HepG2 (cell line): Measurements from ENCODE around the gene USF2. TPM values are rescaled to one million over a fixed set of nuclear protein-coding genes. Genes with fewer than 3 reads are reported as not detected.

ENCODE experiments used
- HNRNPH1 ChIP-seq: fragments of 200-400 bp; formaldehyde crosslinking; optimal IDR thresholded peaks from 2 replicates; pipeline ENCODE3; 2017; ENCODE audit warnings: mild to moderate bottlenecking, low read depth, low read length
- KAT2B ChIP-seq: fragments of 150-350 bp; IDR thresholded peaks from 2 replicates; pipeline ENCODE4 v1.6.1; 2014; ENCODE audit warnings: low read depth, low read length, borderline replicate concordance
- NFE2 ChIP-seq: sonication (generic); formaldehyde crosslinking; IDR thresholded peaks from 2 replicates; pipeline ENCODE4 v1.4.0; 2020; ENCODE audit warnings: missing genetic modification reagents
- PHB2 ChIP-seq: fragments of 450-650 bp; IDR thresholded peaks from 2 replicates; pipeline ENCODE4 v1.6.1; 2018; ENCODE audit not compliant: partially characterized antibody
- PHF5A ChIP-seq: IDR thresholded peaks from one replicate; pipeline ENCODE4 v1.6.1; 2018; ENCODE audit warnings: low read depth, missing genetic modification reagents; ENCODE audit not compliant: unreplicated experiment
- PPARG ChIP-seq: conservative IDR thresholded peaks from 2 replicates; pipeline ENCODE4 v1.6.1; 2016; ENCODE audit warnings: missing biosample characterization, missing genetic modification reagents
- RARA ChIP-seq: IDR thresholded peaks from 2 replicates; pipeline ENCODE4 v1.6.1; 2016; ENCODE audit warnings: missing genetic modification reagents, missing compliant biosample characterization
- RBAK ChIP-seq: sonication (generic); formaldehyde crosslinking; IDR thresholded peaks from 2 replicates; pipeline ENCODE4 v1.5.1; 2020; ENCODE audit warnings: mild to moderate bottlenecking, missing genetic modification reagents
- ZBTB43 ChIP-seq: sonication (generic); formaldehyde crosslinking; conservative IDR thresholded peaks from 2 replicates; pipeline ENCODE4 v1.4.0; 2020; ENCODE audit warnings: missing genetic modification reagents
- ZFP62 ChIP-seq: sonication (generic); formaldehyde crosslinking; IDR thresholded peaks from 2 replicates; pipeline ENCODE4 v1.4.0; 2020; ENCODE audit warnings: missing genetic modification reagents
- ZNF121 ChIP-seq: sonication (generic); formaldehyde crosslinking; IDR thresholded peaks from 2 replicates; pipeline ENCODE4 v1.5.0; 2020; ENCODE audit warnings: mild to moderate bottlenecking, missing genetic modification reagents
- ZNF280D ChIP-seq: sonication (generic); formaldehyde crosslinking; IDR thresholded peaks from 2 replicates; pipeline ENCODE4 v1.5.1; 2020; ENCODE audit warnings: mild to moderate bottlenecking, missing genetic modification reagents
- ZNF3 ChIP-seq: IDR thresholded peaks from 2 replicates; pipeline ENCODE4 v1.7.0; 2017; ENCODE audit warnings: inconsistent platforms
- ZNF335 ChIP-seq: sonication (generic); formaldehyde crosslinking; IDR thresholded peaks from 2 replicates; pipeline ENCODE4 v1.4.0; 2020; ENCODE audit warnings: missing genetic modification reagents
- ZNF766 ChIP-seq: sonication (generic); formaldehyde crosslinking; IDR thresholded peaks from 2 replicates; pipeline ENCODE4 v1.5.0; 2020; ENCODE audit warnings: missing genetic modification reagents, borderline replicate concordance
- ZNF83 ChIP-seq: sonication (generic); formaldehyde crosslinking; IDR thresholded peaks from 2 replicates; pipeline ENCODE4 v1.4.0; 2020; ENCODE audit warnings: missing genetic modification reagents, mild to moderate bottlenecking, borderline replicate concordance
- ZNF883 ChIP-seq: sonication (generic); formaldehyde crosslinking; IDR thresholded peaks from 2 replicates; pipeline ENCODE4 v1.5.1; 2020; ENCODE audit warnings: mild to moderate bottlenecking, missing genetic modification reagents; ENCODE audit errors: not compliant biosample characterization
- ZSCAN30 ChIP-seq: sonication (generic); formaldehyde crosslinking; IDR thresholded peaks from 2 replicates; pipeline ENCODE4 v1.5.0; 2020; ENCODE audit warnings: mild to moderate bottlenecking, missing genetic modification reagents
- polyA plus RNA-seq, 8 experiments: library from polyadenylated mRNA; depleted of rRNA in 3 of 8; stranded (reverse) in 7 of 8; unstranded in 1 of 8; fragments of >200 nt; fragmentation: Illumina TruSeq in 4 of 8; extraction: Trizol in 4 of 8; gene quantifications; 2 replicates each; pipeline versions ENCODE4 v1.2.1 to v1.2.3, GENCODE V29; 2011 to 2016; ENCODE audit warnings: low read depth in 4 of 8, missing spikeins in 1 of 8, mixed read lengths in 1 of 8; ENCODE audit not compliant: insufficient read depth in 1 of 8
- total RNA-seq, 5 experiments: library from RNA; depleted of rRNA; stranded (reverse); fragments of >200 nt; fragmentation: Illumina TruSeq; extraction: Trizol; gene quantifications; 2 replicates each; pipeline ENCODE4 v1.2.3, GENCODE V29; 2016; ENCODE audit warnings: low read depth in 1 of 5
- TF ChIP-seq, protein P1 (sequence below), 2 experiments: sonication (generic) in 1 of 2; formaldehyde crosslinking in 1 of 2; IDR thresholded peaks; 2 replicates each; pipeline versions ENCODE4 v1.4.0 to v1.6.1; 2016 to 2020; ENCODE audit warnings: borderline replicate concordance in 1 of 2, low read depth in 1 of 2, mild to moderate bottlenecking in 1 of 2, missing genetic modification reagents in 1 of 2

Gene USF2
- total and polyA plus RNA-seq, 2 of the 13 experiments (the other 11 are each of a cell fraction or from before 2014, with no cell fraction given) = 54.9 to 106 TPM

DNA sequence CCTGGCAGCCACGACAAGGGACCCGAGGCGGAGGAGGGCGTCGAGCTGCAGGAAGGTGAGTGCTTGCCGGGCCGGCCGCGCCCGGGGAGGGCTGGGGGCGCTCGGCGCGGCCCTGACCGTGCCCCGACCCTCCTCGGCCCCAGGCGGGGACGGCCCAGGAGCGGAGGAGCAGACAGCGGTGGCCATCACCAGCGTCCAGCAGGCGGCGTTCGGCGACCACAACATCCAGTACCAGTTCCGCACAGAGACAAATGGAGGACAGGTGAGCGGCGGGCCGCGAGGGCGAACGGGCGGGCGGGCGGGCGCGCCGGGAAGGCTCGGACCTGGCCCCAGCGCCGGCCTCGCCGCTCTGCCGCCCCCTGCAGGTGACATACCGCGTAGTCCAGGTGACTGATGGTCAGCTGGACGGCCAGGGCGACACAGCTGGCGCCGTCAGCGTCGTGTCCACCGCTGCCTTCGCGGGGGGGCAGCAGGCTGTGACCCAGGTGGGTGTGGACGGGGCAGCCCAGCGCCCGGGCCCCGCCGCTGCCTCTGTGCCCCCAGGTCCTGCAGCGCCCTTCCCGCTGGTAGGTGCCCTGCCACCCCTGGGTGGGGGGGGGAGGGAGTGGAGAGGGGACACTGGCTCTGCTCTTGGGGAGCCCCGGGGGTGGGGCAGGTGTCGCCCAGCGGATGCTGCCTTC is 816 bp downstream of the USF2 start (continued):
- no peak for TF ChIP-seq ZNF280D (CRISPR knock-in tag)
- TF ChIP-seq, protein P1, sequence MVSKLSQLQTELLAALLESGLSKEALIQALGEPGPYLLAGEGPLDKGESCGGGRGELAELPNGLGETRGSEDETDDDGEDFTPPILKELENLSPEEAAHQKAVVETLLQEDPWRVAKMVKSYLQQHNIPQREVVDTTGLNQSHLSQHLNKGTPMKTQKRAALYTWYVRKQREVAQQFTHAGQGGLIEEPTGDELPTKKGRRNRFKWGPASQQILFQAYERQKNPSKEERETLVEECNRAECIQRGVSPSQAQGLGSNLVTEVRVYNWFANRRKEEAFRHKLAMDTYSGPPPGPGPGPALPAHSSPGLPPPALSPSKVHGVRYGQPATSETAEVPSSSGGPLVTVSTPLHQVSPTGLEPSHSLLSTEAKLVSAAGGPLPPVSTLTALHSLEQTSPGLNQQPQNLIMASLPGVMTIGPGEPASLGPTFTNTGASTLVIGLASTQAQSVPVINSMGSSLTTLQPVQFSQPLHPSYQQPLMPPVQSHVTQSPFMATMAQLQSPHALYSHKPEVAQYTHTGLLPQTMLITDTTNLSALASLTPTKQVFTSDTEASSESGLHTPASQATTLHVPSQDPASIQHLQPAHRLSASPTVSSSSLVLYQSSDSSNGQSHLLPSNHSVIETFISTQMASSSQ (IDR thresholded peaks at IDR 0.05; ENCODE audit: low read depth) = no peak
- TF ChIP-seq, protein P1 (CRISPR knock-in tag; IDR thresholded peaks at IDR 0.05; ENCODE audit: borderline replicate concordance) = 0 out of 2 replicates have a peak, but pooled peaks have one; percentile 33
- TF ChIP-seq ZNF335 (CRISPR knock-in tag) = no peak
- TF ChIP-seq ZFP62 (CRISPR knock-in tag) = no peak
- no peak for TF ChIP-seq ZSCAN30
- 0 out of 2 replicates have a peak, but pooled peaks have one; percentile 40 for TF ChIP-seq ZNF121 (CRISPR knock-in tag)
- TF ChIP-seq KAT2B = no peak
- no peak for TF ChIP-seq ZBTB43 (CRISPR knock-in tag)
- no peak for TF ChIP-seq RBAK (CRISPR knock-in tag)
- no peak for TF ChIP-seq HNRNPH1
- TF ChIP-seq ZNF883 (CRISPR knock-in tag) = no peak
- no peak for TF ChIP-seq ZNF3
- peak; percentile 52 for TF ChIP-seq RARA (CRISPR knock-in tag)
- TF ChIP-seq ZNF83 = no peak
- no peak for TF ChIP-seq PHF5A
- no peak for TF ChIP-seq PPARG (CRISPR knock-in tag)
- no peak for TF ChIP-seq NFE2
- no peak for TF ChIP-seq ZNF766 (CRISPR knock-in tag)
- TF ChIP-seq PHB2 = no peak
